ENCODE measurements around the gene DIP2A. TPM values are rescaled to one million over a fixed set of nuclear protein-coding genes. Genes with fewer than 3 reads are reported as not detected.

DIP2A gene
- total RNA-seq, 4 donors from 2014 or later, result 19.9 to 40.8 (median 31.1) TPM

DNA sequence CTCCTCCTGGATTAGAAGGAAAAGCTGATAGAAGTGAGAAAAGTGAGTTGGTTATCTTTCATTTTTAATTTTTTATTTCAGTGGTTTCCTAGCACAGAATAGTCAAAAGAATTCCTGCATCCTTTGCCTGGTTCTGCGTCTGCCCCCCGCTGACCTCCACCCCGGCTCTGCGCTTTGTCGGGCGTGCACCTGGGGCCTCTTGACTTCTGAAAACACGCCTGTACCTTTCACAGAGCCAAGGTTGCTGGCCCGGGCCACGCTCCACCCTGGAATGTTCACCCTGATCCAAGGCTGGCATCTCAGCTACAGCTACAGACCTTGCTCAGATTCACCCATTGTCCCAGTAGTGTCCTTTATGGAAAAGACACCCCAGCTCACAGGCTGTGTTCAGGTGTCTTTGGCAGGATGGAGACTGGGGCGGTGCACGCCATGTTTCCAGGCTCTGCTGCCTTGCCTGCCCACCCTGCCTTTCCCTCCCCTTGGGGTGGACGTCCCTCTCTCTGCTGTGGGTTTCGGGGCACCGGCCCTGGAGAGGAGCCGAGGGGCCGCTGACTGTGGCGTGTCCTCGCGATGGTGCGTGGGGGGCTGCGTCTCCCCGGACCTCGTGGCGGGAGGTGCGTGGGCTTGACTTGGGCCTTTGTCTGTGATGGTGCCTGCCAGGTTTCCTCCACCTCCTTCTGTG lies 40.3 kb upstream of the DIP2A start:
- Histone ChIP-seq H3K36me3 (peaks cover 0 to 92% of the 10 kb centered on the region in 2 donors), H3K9me3 (no peaks in the 10 kb centered on the region), H3K27me3 (no peaks in the 10 kb centered on the region), H3K4me3 (no peak overlapping the region), H3K4me1 (no peaks in the 10 kb centered on the region), H3K27ac (no peak overlapping the region)
- TF ChIP-seq, protein P1, sequence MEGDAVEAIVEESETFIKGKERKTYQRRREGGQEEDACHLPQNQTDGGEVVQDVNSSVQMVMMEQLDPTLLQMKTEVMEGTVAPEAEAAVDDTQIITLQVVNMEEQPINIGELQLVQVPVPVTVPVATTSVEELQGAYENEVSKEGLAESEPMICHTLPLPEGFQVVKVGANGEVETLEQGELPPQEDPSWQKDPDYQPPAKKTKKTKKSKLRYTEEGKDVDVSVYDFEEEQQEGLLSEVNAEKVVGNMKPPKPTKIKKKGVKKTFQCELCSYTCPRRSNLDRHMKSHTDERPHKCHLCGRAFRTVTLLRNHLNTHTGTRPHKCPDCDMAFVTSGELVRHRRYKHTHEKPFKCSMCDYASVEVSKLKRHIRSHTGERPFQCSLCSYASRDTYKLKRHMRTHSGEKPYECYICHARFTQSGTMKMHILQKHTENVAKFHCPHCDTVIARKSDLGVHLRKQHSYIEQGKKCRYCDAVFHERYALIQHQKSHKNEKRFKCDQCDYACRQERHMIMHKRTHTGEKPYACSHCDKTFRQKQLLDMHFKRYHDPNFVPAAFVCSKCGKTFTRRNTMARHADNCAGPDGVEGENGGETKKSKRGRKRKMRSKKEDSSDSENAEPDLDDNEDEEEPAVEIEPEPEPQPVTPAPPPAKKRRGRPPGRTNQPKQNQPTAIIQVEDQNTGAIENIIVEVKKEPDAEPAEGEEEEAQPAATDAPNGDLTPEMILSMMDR (IDR thresholded peaks at IDR 0.05), result no peak
- TF ChIP-seq POLR2A (IDR thresholded peaks at IDR 0.05) (no peak), POLR2AphosphoS5 (IDR thresholded peaks at IDR 0.05) (no peak), EP300 (IDR thresholded peaks at IDR 0.05) (no peak)
- WGBS, 2 donors (ENCODE audit: low coverage in 1 of 2), result 89% methylated on average over 9 of the region's 25 CpGs; no CpG with 5 or more reads in 1 of the 2 donors
- no peak for ATAC-seq

DNA sequence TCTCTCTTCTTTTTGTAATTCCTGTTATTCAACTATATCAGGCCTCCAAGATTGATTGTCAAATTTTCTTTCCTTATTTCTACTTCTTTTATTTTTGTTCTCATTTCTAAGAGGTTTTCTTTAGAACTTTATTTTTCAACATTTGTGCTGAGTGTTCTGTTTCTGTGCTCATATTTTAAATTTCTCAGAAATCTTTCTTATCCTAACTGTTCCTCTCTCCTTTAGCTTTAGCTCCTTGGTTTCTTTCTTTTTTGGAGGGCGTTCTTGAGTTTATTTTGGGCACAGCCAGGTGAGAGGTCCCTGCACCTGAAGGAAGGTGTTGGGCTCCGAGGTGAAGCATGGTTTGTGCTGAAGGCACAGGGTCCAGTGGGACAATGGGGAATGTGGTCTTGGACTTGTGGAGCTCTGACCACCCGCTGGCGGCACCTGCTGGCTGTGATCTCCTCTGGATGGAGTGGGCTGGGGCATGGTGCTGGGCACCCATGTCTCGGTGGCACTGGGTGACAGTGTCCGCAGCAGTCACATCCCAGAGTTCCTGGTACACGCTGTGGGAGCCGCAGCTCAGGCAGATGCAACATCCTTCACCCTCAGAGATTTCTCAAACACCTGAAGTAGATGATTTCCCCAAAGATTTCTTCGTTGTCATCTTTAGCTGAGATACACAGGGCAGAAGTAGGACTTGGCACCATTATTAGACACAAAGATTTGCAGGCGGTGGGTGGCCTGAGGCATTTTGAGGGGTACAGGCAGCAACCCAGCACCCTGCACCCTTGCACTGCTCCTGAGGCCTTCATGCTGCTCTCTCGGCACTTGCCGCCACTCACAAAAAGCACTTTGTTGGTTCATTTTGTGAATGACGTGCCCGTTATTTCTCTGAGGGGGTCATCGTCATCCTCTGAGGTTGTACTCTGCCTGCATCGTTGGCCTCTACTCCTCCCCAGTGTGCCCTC lies 38.2 kb upstream of the DIP2A start:
- ATAC-seq, result no peak
- Histone ChIP-seq H3K36me3 (peaks cover 0 to 86% of the 10 kb centered on the region in 2 donors), H3K27me3 (no peaks in the 10 kb centered on the region), H3K9me3 (no peaks in the 10 kb centered on the region), H3K27ac (no peak overlapping the region), H3K4me3 (no peak overlapping the region), H3K4me1 (no peaks in the 10 kb centered on the region)
- 90 to 91% methylated on average over 2 to 7 of the region's 16 CpGs for WGBS, 2 donors (ENCODE audit: low coverage in 1 of 2)
- TF ChIP-seq, protein P1 (IDR thresholded peaks at IDR 0.05), result no peak
- TF ChIP-seq POLR2A (IDR thresholded peaks at IDR 0.05), result no peak
- no peak for TF ChIP-seq POLR2AphosphoS5 (IDR thresholded peaks at IDR 0.05)
- no peak for TF ChIP-seq EP300 (IDR thresholded peaks at IDR 0.05)

DNA sequence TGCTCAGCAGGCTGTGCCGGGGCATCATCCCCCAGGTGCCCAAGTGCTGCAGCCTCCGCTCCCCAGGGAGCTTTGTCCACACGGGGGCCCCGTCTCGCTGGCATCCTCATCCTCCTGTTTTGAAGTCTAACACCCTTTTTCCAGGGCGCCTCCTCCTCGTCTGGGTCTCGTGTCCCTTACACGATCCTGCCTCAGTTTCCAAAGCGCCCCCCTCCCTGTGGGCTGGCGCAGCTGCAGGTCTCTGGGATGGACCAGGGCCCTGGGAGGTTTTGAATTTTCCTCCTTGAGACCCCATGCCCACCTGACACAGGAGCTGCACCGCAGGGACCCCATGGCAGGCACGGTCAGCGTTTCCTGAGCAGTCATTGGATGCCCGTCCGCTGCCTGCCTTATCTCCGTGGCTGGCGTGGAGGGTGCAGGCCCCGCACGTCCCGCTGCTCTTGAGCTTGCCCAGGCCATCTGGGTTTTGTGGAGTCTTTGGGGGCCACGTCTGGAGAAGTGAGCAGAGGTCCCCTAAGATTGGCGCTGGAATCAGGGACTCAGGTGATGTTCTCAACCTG lies 37.4 kb upstream of the DIP2A start:
- ATAC-seq, result no peak
- Histone ChIP-seq H3K27ac (no peak overlapping the region), H3K27me3 (no peaks in the 10 kb centered on the region), H3K9me3 (no peaks in the 10 kb centered on the region), H3K36me3 (peaks cover 0 to 86% of the 10 kb centered on the region in 2 donors), H3K4me3 (no peak overlapping the region), H3K4me1 (no peaks in the 10 kb centered on the region)
- WGBS, 2 donors (ENCODE audit: low coverage in 1 of 2), result 73% methylated on average over 6 of the region's 23 CpGs; no CpG with 5 or more reads in 1 of the 2 donors
- TF ChIP-seq, protein P1 (IDR thresholded peaks at IDR 0.05), result no peak
- no peak for TF ChIP-seq EP300 (IDR thresholded peaks at IDR 0.05)
- no peak for TF ChIP-seq POLR2AphosphoS5 (IDR thresholded peaks at IDR 0.05)
- TF ChIP-seq POLR2A (IDR thresholded peaks at IDR 0.05), result no peak

- WGBS, 2 donors (ENCODE audit: low coverage in 1 of 2), result 94 to 95% methylated on average over 3 to 7 of the region's 35 CpGs
- no peaks in the 10 kb centered on the region for H3K4me1 ChIP-seq
- no peaks in the 10 kb centered on the region for H3K9me3 ChIP-seq
- TF ChIP-seq EP300 (IDR thresholded peaks at IDR 0.05) (no peak), POLR2AphosphoS5 (IDR thresholded peaks at IDR 0.05) (no peak), POLR2A (IDR thresholded peaks at IDR 0.05) (no peak)
- TF ChIP-seq, protein P1 (IDR thresholded peaks at IDR 0.05), result no peak
- no peaks in the 10 kb centered on the region for H3K27me3 ChIP-seq
- ATAC-seq, result no peak
- peaks cover 0 to 86% of the 10 kb centered on the region in 2 donors for H3K36me3 ChIP-seq
- H3K27ac ChIP-seq, result no peak overlapping the region
- no peak overlapping the region for H3K4me3 ChIP-seq
These were observed 36.7 kb upstream of the DIP2A start for GRCh38 chr21:46421756-46422555.

Data from gastroesophageal sphincter (tissue), 4 donors.